ENCODE data around the gene AUP1.
A peak's percentile ranks its signal among the peaks of the same experiment; 100 is the strongest.

Gene AUP1

GRCh38 chr2:74534411-74534810 is 4.9 kb upstream of the AUP1 start:
- H3K27me3 Mint-ChIP-seq: peaks cover 19% of the 10 kb centered on the region
- DNase-seq (no peak), ATAC-seq (no peak)
- no peaks in the 10 kb centered on the region for H3K9me3 Mint-ChIP-seq
- no peak overlapping the region for H3K27ac Mint-ChIP-seq
- H3K36me3 Mint-ChIP-seq (ENCODE audit: low read depth): peaks cover 21% of the 10 kb centered on the region
- H3K4me3 Mint-ChIP-seq: no peak overlapping the region
- peaks cover 31% of the 10 kb centered on the region for H3K4me1 Mint-ChIP-seq

GRCh38 chr2:74533464-74533863 is 4.0 kb upstream of the AUP1 start:
- Mint-ChIP-seq H3K36me3 (ENCODE audit: low read depth) (peaks cover 29% of the 10 kb centered on the region), H3K4me3 (no peak overlapping the region), H3K27ac (no peak overlapping the region), H3K4me1 (peaks cover 27% of the 10 kb centered on the region), H3K27me3 (peaks cover 11% of the 10 kb centered on the region), H3K9me3 (no peaks in the 10 kb centered on the region)
- DNase-seq (no peak), ATAC-seq (no peak)

- Mint-ChIP-seq H3K4me1 (peaks cover 35% of the 10 kb centered on the region), H3K36me3 (ENCODE audit: low read depth) (peaks cover 41% of the 10 kb centered on the region), H3K27me3 (peaks cover 1% of the 10 kb centered on the region), H3K27ac (peak overlapping the region; percentile 23), H3K9me3 (no peaks in the 10 kb centered on the region), H3K4me3 (peak overlapping the region; percentile 29)
- no peak for ATAC-seq
- DNase-seq: no peak
These were observed 2.7 kb upstream of the AUP1 start for GRCh38 chr2:74532222-74532621.

DNA sequence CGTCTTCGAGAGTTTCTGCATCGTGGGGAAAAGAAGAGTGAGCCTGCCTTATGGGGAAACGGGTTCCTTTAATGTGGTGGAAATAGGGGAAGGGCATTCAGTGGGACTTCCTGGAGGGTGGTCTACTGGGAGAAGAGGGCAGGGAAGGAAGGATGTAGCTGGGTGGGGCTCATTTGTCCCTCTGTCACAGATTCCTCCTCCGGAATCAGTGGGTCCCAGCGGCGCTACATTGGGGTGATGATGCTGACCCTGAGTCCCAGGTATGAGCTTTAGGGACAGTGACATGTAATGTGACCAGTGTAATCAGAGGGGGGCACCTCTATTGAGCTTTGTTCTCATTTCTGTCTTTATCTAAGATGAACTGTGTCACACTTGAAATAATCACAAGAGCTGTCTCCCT is 2.2 kb upstream of the AUP1 start:
- peak overlapping the region; percentile 94 for H3K4me3 Mint-ChIP-seq
- peak overlapping the region; percentile 23 for H3K27ac Mint-ChIP-seq
- DNase-seq (no peak), ATAC-seq (no peak)
- no peaks in the 10 kb centered on the region for H3K9me3 Mint-ChIP-seq
- H3K27me3 Mint-ChIP-seq: no peaks in the 10 kb centered on the region
- peaks cover 47% of the 10 kb centered on the region for H3K36me3 Mint-ChIP-seq (ENCODE audit: low read depth)
- peaks cover 40% of the 10 kb centered on the region for H3K4me1 Mint-ChIP-seq

- H3K9me3 Mint-ChIP-seq: no peaks in the 10 kb centered on the region
- peak overlapping the region; percentile 94 for H3K4me3 Mint-ChIP-seq
- ATAC-seq (peak; percentile 22), DNase-seq (peak; percentile 55)
- H3K4me1 Mint-ChIP-seq: peaks cover 46% of the 10 kb centered on the region
- H3K27ac Mint-ChIP-seq: peak overlapping the region; percentile 84
- H3K36me3 Mint-ChIP-seq (ENCODE audit: low read depth): peaks cover 57% of the 10 kb centered on the region
- no peaks in the 10 kb centered on the region for H3K27me3 Mint-ChIP-seq
These were observed 1.0 kb upstream of the AUP1 start for GRCh38 chr2:74530239-74531187.

DNA sequence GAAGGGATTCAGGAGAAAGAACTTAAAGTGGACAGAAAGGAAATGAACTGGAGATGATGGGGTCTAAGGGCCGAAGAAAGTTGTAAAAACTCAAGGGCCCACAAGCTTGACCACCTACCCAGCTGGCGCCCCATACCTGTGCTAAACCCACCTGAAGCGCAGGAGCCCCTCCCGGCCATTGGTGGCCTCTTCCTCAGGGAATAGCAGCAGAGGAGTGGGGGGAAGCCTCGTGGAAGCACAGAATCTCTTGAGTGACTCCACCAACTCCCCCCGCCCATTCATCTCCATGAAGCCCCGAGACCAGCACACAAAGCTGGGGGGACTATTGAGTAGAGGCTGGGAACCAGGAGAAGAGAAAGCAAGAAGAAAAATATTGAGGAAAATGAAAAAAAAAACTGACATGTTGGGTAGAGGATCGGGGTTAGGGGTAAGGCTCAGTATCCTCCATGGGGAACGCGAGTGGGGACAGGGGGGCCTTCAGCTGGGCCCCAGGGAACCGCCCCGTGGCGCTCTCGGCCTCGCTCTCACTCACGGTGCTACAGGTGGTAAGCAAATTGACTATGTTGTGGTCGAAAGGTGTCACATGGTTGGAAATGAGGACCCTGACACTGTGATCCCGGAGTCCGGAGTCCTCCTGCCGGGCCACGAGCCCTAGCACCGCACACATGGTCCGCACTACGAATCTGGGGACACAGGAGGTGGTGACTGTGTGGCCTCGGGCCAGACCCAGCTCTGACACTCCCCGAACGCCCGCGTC is 728 bp downstream of the AUP1 start:
- peak overlapping the region; percentile 94 for H3K4me3 Mint-ChIP-seq
- H3K27ac Mint-ChIP-seq: peak overlapping the region; percentile 93
- DNase-seq: no peak
- peaks cover 46% of the 10 kb centered on the region for H3K4me1 Mint-ChIP-seq
- peak; percentile 1 for ATAC-seq
- H3K27me3 Mint-ChIP-seq: no peaks in the 10 kb centered on the region
- H3K36me3 Mint-ChIP-seq (ENCODE audit: low read depth): peaks cover 57% of the 10 kb centered on the region
- H3K9me3 Mint-ChIP-seq: no peaks in the 10 kb centered on the region

DNA sequence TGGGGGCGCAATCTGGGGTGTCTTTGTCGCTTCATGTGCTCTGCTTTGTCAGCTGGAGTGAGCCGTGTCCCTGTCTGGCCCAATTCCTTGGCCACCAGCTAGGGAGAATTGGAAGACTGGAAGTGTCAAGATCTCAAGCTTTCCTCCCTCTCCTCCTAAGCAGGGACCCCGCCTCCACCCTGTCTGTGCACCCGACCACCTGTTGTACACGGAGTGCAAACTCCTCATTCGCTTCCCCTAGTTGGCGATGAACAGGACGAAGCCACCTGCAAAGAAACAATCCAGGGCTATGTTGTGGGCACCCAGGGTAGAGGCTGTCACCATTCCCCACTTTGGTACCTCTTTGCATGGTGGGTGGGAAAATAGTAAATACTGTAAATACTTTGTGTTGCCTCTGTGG is 1.8 kb downstream of the AUP1 start:
- H3K4me3 Mint-ChIP-seq: peak overlapping the region; percentile 94
- H3K27ac Mint-ChIP-seq: peak overlapping the region; percentile 93
- no peaks in the 10 kb centered on the region for H3K9me3 Mint-ChIP-seq
- H3K27me3 Mint-ChIP-seq: no peaks in the 10 kb centered on the region
- ATAC-seq: no peak
- no peak for DNase-seq
- peaks cover 46% of the 10 kb centered on the region for H3K4me1 Mint-ChIP-seq
- H3K36me3 Mint-ChIP-seq (ENCODE audit: low read depth): peaks cover 54% of the 10 kb centered on the region

DNA sequence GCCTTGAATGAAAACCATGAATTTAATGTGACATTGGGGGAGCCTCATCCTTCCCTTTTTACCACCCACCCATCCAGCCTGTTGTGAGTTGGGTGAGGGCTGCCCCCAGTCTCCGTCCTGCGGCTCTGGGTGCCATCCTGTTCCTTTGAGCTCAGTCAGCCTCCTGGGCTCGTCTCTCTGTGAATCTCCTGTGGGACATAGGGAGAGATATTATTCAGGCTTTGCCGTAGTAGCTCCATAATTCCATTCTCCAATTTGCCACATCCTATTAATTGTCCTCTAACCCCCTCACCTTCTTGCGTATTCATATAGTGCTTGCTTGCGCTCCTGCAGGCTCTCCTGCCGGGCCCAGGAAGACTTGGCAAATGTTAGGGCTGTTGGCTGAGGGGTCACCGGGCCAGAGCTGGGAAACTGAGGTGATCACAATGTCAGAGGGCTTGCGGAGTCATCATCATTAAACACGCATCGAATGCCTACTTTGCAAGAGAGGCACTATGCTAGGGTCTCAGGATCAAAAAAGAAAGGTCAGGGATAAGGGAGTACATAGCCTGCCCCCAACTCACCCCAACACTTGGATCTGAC is 2.8 kb downstream of the AUP1 start:
- no peak for DNase-seq
- Mint-ChIP-seq H3K4me1 (peaks cover 38% of the 10 kb centered on the region), H3K4me3 (no peak overlapping the region), H3K27me3 (peaks cover 2% of the 10 kb centered on the region), H3K36me3 (ENCODE audit: low read depth) (peaks cover 45% of the 10 kb centered on the region), H3K27ac (peak overlapping the region; percentile 34), H3K9me3 (no peaks in the 10 kb centered on the region)
- no peak for ATAC-seq

GRCh38 chr2:74525717-74526648 is 3.5 kb downstream of the AUP1 start, which contains the start of gene DQX1:
DQX1 (minus strand) TSS chr2:74526231; CDS start chr2:74525729, 502 bp downstream.
- ATAC-seq: no peak
- DNase-seq: no peak
- H3K9me3 Mint-ChIP-seq: no peaks in the 10 kb centered on the region
- H3K4me1 Mint-ChIP-seq: peaks cover 30% of the 10 kb centered on the region
- peaks cover 4% of the 10 kb centered on the region for H3K27me3 Mint-ChIP-seq
- H3K4me3 Mint-ChIP-seq: no peak within 1 kb of the TSS
- peak within 1 kb of the TSS; percentile 34 for H3K27ac Mint-ChIP-seq
- peaks cover 38% of the 10 kb centered on the region for H3K36me3 Mint-ChIP-seq (ENCODE audit: low read depth)

DNA sequence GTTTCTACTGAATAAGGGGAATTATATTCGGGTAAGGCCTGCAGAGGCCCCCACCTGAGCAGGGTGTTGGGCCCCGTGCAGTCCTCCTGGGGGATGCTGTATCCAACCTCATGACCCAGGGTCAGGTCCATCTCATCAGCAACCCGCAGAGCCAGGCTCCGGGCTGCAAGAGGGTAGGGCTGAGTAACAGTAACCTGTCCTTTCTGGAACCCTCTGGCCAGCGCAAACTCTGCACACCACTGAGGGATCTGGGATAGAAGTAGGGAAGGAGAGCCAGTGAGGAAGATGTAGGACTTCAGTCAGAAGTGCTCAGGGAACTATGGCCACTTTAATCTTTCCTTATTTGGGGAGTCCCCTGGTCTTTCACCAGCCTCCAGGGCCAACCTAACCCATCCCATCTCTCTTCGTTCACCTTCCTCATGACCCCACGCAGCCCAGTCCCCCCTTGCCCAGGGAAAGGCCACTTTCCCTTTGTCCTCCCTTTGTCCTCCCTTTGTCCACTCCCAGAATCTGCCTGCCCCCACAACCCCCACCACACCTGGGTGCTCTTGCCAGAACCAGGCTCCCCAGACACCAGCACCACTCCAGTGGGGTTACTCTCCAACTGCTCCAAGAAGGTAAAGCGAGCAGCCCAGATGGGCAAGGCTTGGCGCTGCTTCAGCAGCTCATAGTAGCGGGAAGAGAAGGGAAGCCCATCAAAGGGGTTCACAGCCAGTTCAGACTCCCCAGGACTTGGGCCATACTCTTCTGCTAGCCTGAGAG is 4.4 kb downstream of the AUP1 start:
- ATAC-seq (no peak), DNase-seq (no peak)
- peaks cover 36% of the 10 kb centered on the region for H3K36me3 Mint-ChIP-seq (ENCODE audit: low read depth)
- peaks cover 27% of the 10 kb centered on the region for H3K4me1 Mint-ChIP-seq
- H3K9me3 Mint-ChIP-seq: no peaks in the 10 kb centered on the region
- peaks cover 7% of the 10 kb centered on the region for H3K27me3 Mint-ChIP-seq
- H3K27ac Mint-ChIP-seq: no peak overlapping the region
- H3K4me3 Mint-ChIP-seq: no peak overlapping the region

DNA sequence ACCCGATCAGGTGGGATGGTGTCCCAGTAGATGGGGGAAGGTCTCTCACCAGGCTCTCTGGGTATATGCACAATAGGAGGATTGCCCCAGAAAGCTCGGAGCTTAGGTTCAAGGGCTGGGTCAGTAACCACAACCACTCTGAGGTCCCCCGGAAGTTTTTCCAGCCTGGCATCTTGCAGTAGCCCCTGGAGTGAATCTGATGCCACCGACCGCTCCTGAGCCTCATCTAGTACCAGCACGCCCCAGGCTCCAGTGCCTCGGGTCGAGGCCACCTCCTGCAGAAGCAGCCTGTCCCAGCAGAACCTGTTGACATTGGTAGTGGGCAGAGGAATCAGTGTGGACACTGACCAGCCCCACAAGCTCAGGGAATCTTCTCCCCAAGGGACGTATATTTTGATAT is 5.5 kb downstream of the AUP1 start:
- DNase-seq: no peak
- Mint-ChIP-seq H3K27me3 (peaks cover 15% of the 10 kb centered on the region), H3K9me3 (no peaks in the 10 kb centered on the region), H3K4me1 (peaks cover 27% of the 10 kb centered on the region), H3K4me3 (no peak overlapping the region), H3K27ac (no peak overlapping the region), H3K36me3 (ENCODE audit: low read depth) (peaks cover 34% of the 10 kb centered on the region)
- ATAC-seq: no peak

DNA sequence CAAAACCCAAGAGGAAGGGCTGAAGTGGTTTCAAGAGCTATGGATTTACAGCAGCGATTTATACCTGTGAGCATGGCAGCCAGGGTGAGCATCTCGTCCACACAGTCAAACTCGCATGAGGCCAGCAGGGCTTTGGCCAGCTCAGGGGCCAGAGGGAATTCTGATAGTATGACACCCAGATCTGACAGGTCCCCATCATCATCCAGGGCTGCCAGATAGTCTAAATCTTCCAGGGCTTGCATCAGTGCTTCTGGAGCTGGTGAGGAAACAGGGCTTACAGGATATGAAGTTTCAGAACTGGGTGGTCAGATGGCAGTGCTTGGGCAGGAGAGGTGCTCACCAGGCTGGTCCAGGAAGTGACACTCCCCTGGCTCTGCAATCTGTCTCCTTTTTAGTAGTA is 7.0 kb downstream of the AUP1 start:
- no peak for ATAC-seq
- peaks cover 29% of the 10 kb centered on the region for H3K27me3 Mint-ChIP-seq
- peaks cover 14% of the 10 kb centered on the region for H3K4me1 Mint-ChIP-seq
- no peak for DNase-seq
- H3K27ac Mint-ChIP-seq: no peak overlapping the region
- peaks cover 19% of the 10 kb centered on the region for H3K36me3 Mint-ChIP-seq (ENCODE audit: low read depth)
- no peaks in the 10 kb centered on the region for H3K9me3 Mint-ChIP-seq
- H3K4me3 Mint-ChIP-seq: no peak overlapping the region

- H3K27ac Mint-ChIP-seq: no peak overlapping the region
- no peak for ATAC-seq
- H3K9me3 Mint-ChIP-seq: no peaks in the 10 kb centered on the region
- H3K4me1 Mint-ChIP-seq: peaks cover 20% of the 10 kb centered on the region
- DNase-seq: no peak
- peaks cover 73% of the 10 kb centered on the region for H3K27me3 Mint-ChIP-seq
- H3K36me3 Mint-ChIP-seq (ENCODE audit: low read depth): peaks cover 8% of the 10 kb centered on the region
- peak overlapping the region; percentile 51 for H3K4me3 Mint-ChIP-seq
These were observed 12.9 kb downstream of the AUP1 start for GRCh38 chr2:74516650-74517049.

All from activated naive CD8-positive, alpha-beta T cell treated with anti-CD3 and anti-CD28 coated beads, Interleukin-2, amount 50 U/mL, for 24 hours (primary cell).